HG03095 (cell line): Measurements from ENCODE around the gene ASPSCR1.

Source experiments
- ATAC-seq: cut with Tn5 transposase; IDR thresholded peaks from one replicate; pipeline ENCODE4 v1.9.1; 2021; ENCODE audit warnings: moderate library complexity; ENCODE audit not compliant: unreplicated experiment

The ASPSCR1 gene

GRCh38 chr17:82010575-82011525 lies 33.4 kb downstream of the ASPSCR1 start:
- ATAC-seq: no peak

- ATAC-seq: no peak
These were observed 34.3 kb downstream of the ASPSCR1 start for GRCh38 chr17:82011617-82012187.

GRCh38 chr17:82012261-82012639 lies 34.8 kb downstream of the ASPSCR1 start:
- no peak for ATAC-seq

- no peak for ATAC-seq
These were observed 35.3 kb downstream of the ASPSCR1 start for GRCh38 chr17:82012640-82013295.

- no peak for ATAC-seq
These were observed 35.9 kb downstream of the ASPSCR1 start for GRCh38 chr17:82013341-82013740.

- ATAC-seq: no peak
These were observed 36.4 kb downstream of the ASPSCR1 start for GRCh38 chr17:82013772-82014321.

- no peak for ATAC-seq
These were observed 37.0 kb downstream of the ASPSCR1 start for GRCh38 chr17:82014432-82014831.

GRCh38 chr17:82014971-82015310 lies 37.5 kb downstream of the ASPSCR1 start:
- ATAC-seq: no peak

- no peak for ATAC-seq
These were observed 38.0 kb downstream of the ASPSCR1 start for GRCh38 chr17:82015311-82015971.

GRCh38 chr17:82016061-82016874 lies 38.8 kb downstream of the ASPSCR1 start:
- ATAC-seq: no peak

- no peak for ATAC-seq
These were observed 39.5 kb downstream of the ASPSCR1 start for GRCh38 chr17:82016875-82017459.

GRCh38 chr17:82017612-82018151 lies 40.3 kb downstream of the ASPSCR1 start:
- ATAC-seq: no peak

GRCh38 chr17:82018152-82018988 lies 40.9 kb downstream of the ASPSCR1 start:
- ATAC-seq: no peak

- no peak for ATAC-seq
These were observed 41.7 kb downstream of the ASPSCR1 start for GRCh38 chr17:82018989-82019689.

- ATAC-seq: no peak
These were observed 42.5 kb downstream of the ASPSCR1 start for GRCh38 chr17:82019690-82020571.

- no peak for ATAC-seq
These were observed 43.2 kb downstream of the ASPSCR1 start for GRCh38 chr17:82020572-82021106.
